Kidney epithelial cell (primary cell): ENCODE data around the gene EPM2AIP1. TPM values are rescaled to one million over a fixed set of nuclear protein-coding genes. Genes with fewer than 3 reads are reported as not detected.

Experiments used
- DNase-seq: peaks from one replicate; pipeline ENCODE4 v3.0.0-alpha.2; 2010; ENCODE audit warnings: low read depth
- H3K27me3 ChIP-seq: 2 replicates; pipeline ENCODE4 v1.6.0; 2011; ENCODE audit warnings: low read length; ENCODE audit not compliant: control insufficient read depth, insufficient read depth
- H3K36me3 ChIP-seq: 2 replicates; pipeline ENCODE4 v1.5.1; 2011; ENCODE audit warnings: low read length; ENCODE audit not compliant: control insufficient read depth, insufficient read depth
- H3K4me3 ChIP-seq: 2 replicates; pipeline ENCODE4 v1.5.1; 2011; ENCODE audit warnings: low read depth, mild to moderate bottlenecking, control low read depth, low read length
- CTCF ChIP-seq: IDR thresholded peaks from 2 replicates; pipeline ENCODE4 v1.5.1; 2011; ENCODE audit warnings: mild to moderate bottlenecking, moderate library complexity, low read length, control low read depth, inconsistent platforms; ENCODE audit not compliant: insufficient read depth, poor library complexity, severe bottlenecking
- total RNA-seq: library from RNA; depleted of rRNA; stranded (reverse); fragments of >200 nt; gene quantifications from 2 replicates; pipeline ENCODE4 v1.2.3, GENCODE V29; 2015

EPM2AIP1 gene
- total RNA-seq, 1 donor from 2014 or later: 5.7 TPM

GRCh38 chr3:36960502-36960901 is 32.4 kb downstream of the EPM2AIP1 start:
- Histone ChIP-seq H3K36me3 (no peaks in the 10 kb centered on the region), H3K4me3 (no peak overlapping the region), H3K27me3 (no peaks in the 10 kb centered on the region)
- no peak for DNase-seq
- TF ChIP-seq CTCF: no peak

GRCh38 chr3:36959821-36960220 is 33.1 kb downstream of the EPM2AIP1 start:
- DNase-seq: no peak
- Histone ChIP-seq H3K4me3 (no peak overlapping the region), H3K27me3 (no peaks in the 10 kb centered on the region), H3K36me3 (no peaks in the 10 kb centered on the region)
- TF ChIP-seq CTCF: no peak

GRCh38 chr3:36957862-36958686 is 34.9 kb downstream of the EPM2AIP1 start:
- no peaks in the 10 kb centered on the region for H3K36me3 ChIP-seq
- DNase-seq: no peak
- H3K4me3 ChIP-seq: no peak overlapping the region
- no peak for TF ChIP-seq CTCF
- no peaks in the 10 kb centered on the region for H3K27me3 ChIP-seq

GRCh38 chr3:36957063-36957462 is 35.9 kb downstream of the EPM2AIP1 start:
- TF ChIP-seq CTCF: no peak
- H3K36me3 ChIP-seq: no peaks in the 10 kb centered on the region
- DNase-seq: no peak

GRCh38 chr3:36956155-36956554 is 36.8 kb downstream of the EPM2AIP1 start:
- Histone ChIP-seq H3K4me3 (no peak overlapping the region), H3K36me3 (no peaks in the 10 kb centered on the region), H3K27me3 (no peaks in the 10 kb centered on the region)
- no peak for DNase-seq
- no peak for TF ChIP-seq CTCF

More at GRCh38 chr3:36957063-36957462, 35.9 kb downstream of the EPM2AIP1 start:
- Histone ChIP-seq H3K27me3 (no peaks in the 10 kb centered on the region), H3K4me3 (no peak overlapping the region)
